NCI-H2029 treated with DMSO at 0.1 percent for 48 hours (cell line): ENCODE results near the gene CHI3L1.

Experiments
- DNase-seq: peaks from one replicate; lab custom pipeline; 2025; lab: John Stamatoyannopoulos, UW

The CHI3L1 gene

GRCh38 chr1:203180611-203181330 lies 5.7 kb downstream of the CHI3L1 start:
- DNase-seq, result no peak

- DNase-seq, result no peak
These were observed 6.9 kb downstream of the CHI3L1 start for GRCh38 chr1:203179667-203180005.

GRCh38 chr1:203178821-203179666 lies 7.5 kb downstream of the CHI3L1 start:
- DNase-seq, result peak; percentile 43

DNA sequence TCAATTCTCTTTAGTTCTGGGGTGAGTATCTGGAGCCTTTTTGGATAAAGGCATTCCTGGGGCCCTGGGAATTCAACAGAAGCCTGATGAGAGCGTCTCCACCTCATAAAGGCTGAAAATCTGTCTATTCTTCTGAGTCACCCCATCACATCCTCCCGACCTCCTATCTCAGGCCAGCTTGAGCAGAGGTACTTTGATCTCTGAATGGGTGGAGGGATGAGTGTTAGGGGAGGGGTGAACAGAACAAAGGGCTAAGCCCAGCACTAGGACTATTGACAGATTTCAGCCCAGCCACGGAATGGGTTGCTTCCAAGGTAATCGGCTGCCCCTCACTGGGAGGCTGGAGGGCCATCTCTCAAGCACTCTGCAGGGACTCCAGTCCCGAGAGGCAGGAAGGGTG lies 8.4 kb downstream of the CHI3L1 start:
- no peak for DNase-seq

DNA sequence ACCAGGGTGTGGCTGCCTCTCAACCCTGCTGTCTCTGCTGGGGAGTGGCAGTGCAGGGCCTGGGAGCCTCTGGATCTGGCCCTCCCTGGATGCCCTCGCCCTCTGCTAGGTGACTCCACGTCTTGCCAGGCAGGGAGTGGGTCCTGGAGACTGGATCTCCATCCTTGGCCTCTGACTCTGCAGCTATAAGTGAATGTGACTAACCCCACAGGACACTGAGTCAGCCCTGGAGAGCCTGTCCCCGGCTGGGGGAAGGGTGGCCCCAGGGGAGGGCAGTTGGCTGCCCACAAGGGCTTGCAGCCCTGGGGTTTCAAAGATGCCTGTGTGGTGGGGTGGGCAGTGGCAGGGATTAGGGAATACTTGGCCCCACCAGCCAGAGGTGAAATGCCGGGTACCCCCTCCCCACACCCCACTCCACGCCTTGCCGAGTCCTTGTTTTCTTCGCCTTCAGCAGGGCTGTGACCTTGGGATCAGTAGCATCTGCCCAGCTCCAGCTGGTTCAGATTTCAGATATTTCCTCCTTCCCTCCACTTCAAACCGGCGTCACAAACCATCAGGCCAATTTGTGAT lies 8.9 kb downstream of the CHI3L1 start:
- DNase-seq, result no peak

DNA sequence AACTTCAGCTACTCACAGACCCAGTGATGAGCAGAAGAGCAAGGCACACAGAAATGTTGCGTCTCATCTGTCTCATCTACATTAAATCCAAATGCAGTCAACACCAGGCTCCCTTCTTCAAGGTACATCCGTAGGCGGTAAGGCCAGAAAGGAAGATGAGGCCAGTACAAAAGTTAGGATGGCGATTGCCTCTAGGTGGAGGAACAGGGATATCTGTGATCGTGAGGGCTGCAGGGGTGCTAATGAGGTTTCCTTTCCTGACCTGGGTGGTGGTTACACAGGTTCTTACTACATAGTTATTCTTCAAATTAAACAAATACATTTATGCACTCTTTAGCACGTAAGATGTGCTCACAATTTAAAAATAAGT lies 9.5 kb downstream of the CHI3L1 start:
- no peak for DNase-seq

DNA sequence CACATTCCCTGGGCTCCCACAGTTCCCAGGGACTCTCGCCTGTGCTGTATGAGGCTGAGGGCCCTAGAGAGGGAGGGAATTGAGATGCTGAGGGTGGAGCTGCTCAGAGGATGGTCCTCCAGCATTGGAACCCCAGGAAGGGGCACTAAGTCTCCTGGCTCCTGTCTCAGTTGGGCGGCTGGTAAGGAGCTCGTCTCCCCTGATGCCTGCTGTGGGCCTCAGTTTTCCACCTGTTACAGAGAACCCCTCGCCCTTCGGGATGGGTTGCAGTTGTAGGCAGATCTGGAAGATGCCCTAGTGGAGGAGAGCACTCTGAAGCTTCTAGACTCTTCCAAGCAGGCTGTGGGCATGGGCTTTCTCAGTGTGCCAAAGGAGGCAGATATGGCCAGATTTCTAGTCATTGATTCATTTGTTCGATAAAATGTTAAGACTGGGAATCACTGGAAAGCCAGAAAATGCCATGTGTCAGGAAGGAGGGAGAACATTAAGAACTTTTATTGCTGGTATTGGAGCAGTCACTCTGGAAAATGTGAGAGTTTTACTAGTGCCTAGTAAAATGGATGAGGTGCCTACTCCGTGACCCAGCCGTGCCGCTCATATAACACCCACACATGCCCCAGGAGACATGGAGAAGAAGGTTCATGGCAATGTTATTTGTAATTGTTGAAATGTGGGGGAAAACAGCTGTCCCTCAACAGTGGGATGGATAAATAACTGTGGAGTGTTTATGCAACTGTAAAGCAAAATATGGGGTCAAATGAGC lies 10.1 kb downstream of the CHI3L1 start:
- DNase-seq, result no peak

GRCh38 chr1:203175827-203176241 lies 10.7 kb downstream of the CHI3L1 start:
- DNase-seq, result no peak

GRCh38 chr1:203175237-203175826 lies 11.2 kb downstream of the CHI3L1 start, which contains the start of gene MYBPH:
Gene MYBPH (minus strand): TSS chr1:203175826. CDS start chr1:203175755, 71 bp downstream.
- no peak for DNase-seq

- no peak for DNase-seq
These were observed 12.0 kb downstream of the CHI3L1 start for GRCh38 chr1:203174324-203174985.

DNA sequence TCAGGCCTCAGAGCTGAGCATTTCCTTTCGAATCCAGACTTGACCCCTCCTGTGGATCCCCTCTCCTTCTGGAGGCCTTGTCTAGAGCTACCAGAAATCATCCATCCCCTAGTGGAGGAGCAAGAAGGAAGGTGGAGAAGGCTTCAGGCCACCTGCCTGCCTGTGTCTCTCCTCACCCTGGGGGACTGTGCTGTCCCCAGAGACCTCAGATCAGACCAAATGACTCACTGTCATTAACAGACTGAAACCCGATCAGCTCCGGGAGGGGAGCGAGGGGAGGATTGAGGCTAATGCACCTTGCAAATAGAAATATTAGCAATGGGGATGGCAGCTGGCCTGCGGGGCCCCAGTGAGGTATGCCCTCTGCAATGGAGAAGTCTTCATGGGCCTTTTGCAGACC lies 12.9 kb downstream of the CHI3L1 start:
- no peak for DNase-seq

- DNase-seq, result no peak
These were observed 13.4 kb downstream of the CHI3L1 start for GRCh38 chr1:203173011-203173555.

DNA sequence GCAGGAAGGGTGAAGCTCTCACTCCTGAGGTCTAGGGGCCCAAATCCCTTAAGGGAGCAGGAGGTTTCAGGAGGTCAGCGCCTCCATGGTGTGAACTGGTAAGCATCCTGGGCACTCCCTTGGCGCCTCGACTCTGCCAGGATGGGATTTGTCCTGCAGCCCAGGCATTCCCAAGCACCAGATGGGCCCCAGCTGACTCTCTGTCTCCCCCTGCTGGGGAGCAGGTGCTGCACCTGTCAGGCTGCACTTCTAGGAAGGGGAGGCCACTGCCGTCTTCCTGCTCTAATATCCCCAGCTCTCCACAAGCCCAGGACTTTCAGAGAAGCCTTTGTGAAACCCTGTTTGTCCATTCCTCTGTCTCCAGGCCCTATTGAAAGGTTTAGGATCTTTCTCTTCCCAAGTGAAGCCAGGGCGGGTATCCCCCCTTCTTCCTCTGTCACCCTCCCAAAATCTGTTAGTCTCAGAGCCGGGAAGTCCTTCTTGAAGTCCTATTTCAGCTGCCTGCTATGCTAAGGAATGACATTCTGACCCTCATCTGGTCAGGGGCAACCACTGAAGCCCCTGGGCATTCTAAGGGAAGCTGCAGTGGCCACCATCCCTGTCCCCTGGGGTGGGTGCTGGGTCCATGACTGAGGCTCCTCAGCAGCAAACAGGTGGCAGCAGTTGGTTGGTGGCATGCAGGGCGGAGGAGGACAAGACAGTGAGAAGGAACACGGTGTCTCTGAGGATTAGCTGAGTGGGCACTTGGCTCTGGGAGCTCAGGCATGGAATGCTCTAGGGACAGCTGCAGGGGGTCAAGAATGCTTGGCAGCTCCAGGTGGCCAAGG lies 14.1 kb downstream of the CHI3L1 start:
- DNase-seq, result no peak

- DNase-seq, result no peak
These were observed 14.9 kb downstream of the CHI3L1 start for GRCh38 chr1:203171341-203172183.

- no peak for DNase-seq
These were observed 15.7 kb downstream of the CHI3L1 start for GRCh38 chr1:203170625-203171330.

- DNase-seq, result no peak
These were observed 16.6 kb downstream of the CHI3L1 start for GRCh38 chr1:203169770-203170520.

DNA sequence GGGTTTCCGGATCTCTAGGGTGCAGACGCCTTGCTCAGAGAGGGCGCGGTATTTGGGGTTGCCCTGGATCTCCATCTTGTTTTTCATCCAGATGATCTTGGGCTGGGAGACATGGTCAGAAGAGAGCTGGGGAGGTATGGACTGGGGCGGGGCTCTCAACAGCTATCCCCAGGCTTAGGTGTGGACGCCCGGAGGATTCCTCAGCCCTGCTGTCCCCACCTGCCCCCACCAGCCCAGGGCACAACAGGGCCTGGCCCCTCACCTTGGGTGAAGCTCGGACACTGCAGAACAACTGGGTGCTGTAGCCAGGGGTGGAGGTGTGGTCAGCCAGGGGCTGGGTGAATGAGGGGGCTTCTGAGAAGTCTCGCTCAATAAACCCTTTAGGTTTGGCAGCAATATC lies 17.5 kb downstream of the CHI3L1 start:
- DNase-seq, result no peak

GRCh38 chr1:203168256-203168786 lies 18.2 kb downstream of the CHI3L1 start:
- DNase-seq, result no peak
